ENCODE measurements around the gene WDFY4. TPM values are rescaled to one million over a fixed set of nuclear protein-coding genes. Genes with fewer than 3 reads are reported as not detected.

WDFY4 gene
- total and polyA plus RNA-seq, 4 donors, result 0.57 to 7.1 (median 2.0) TPM

- H3K4me3 ChIP-seq (ENCODE audit: low read depth in 1 of 3, low read length in 3 of 3), result no peak overlapping the region
- WGBS, result 89% methylated on average over 5 of the region's 5 CpGs
Observed at GRCh38 chr10:48940372-48940771, 255.7 kb downstream of the WDFY4 start.

GRCh38 chr10:48940958-48941357 lies 256.3 kb downstream of the WDFY4 start:
- H3K27me3 ChIP-seq (ENCODE audit: control insufficient read depth in 4 of 4, insufficient read depth in 4 of 4, low read length in 3 of 4), result no peaks in the 10 kb centered on the region
- no peak for TF ChIP-seq ZBTB33 (IDR thresholded peaks at IDR 0.05)
- TF ChIP-seq REST (IDR thresholded peaks at IDR 0.05), result no peak
- no peak for TF ChIP-seq FOXA2 (IDR thresholded peaks at IDR 0.05)
- TF ChIP-seq FOXA1 (IDR thresholded peaks at IDR 0.05), result no peak
- TF ChIP-seq YY1 (IDR thresholded peaks at IDR 0.05), result no peak

More at GRCh38 chr10:48940372-48940771, 255.7 kb downstream of the WDFY4 start:
- DNase-seq (ENCODE audit: low spot score), result peak; percentile 13
- Histone ChIP-seq H3K27me3 (ENCODE audit: control insufficient read depth in 4 of 4, insufficient read depth in 4 of 4, low read length in 3 of 4) (no peaks in the 10 kb centered on the region), H3K4me1 (ENCODE audit: control insufficient read depth in 4 of 4, insufficient read depth in 4 of 4, low read length in 3 of 4) (no peaks in the 10 kb centered on the region), H3K9ac (ENCODE audit: low read depth in 1 of 2, low read length in 2 of 2) (no peak overlapping the region), H3K36me3 (ENCODE audit: control insufficient read depth in 4 of 4, insufficient read depth in 3 of 4, low read depth in 1 of 4, low read length in 3 of 4) (no peaks in the 10 kb centered on the region), H3K27ac (ENCODE audit: low read depth in 1 of 2, low read length in 2 of 2) (no peak overlapping the region), H3K9me3 (ENCODE audit: control insufficient read depth in 4 of 4, low read length in 3 of 4) (no peaks in the 10 kb centered on the region)
- TF ChIP-seq YY1 (IDR thresholded peaks at IDR 0.05) (no peak), REST (IDR thresholded peaks at IDR 0.05) (no peak), ATF3 (IDR thresholded peaks at IDR 0.05) (no peak), FOXA2 (IDR thresholded peaks at IDR 0.05) (no peak), RXRA (IDR thresholded peaks at IDR 0.05) (no peak), HNF4G (IDR thresholded peaks at IDR 0.05) (no peak), HNF4A (conservative IDR thresholded peaks at IDR 0.05) (no peak), EGR1 (IDR thresholded peaks at IDR 0.05; ENCODE audit: low read depth in 2 of 2) (no peak), MAX (IDR thresholded peaks at IDR 0.05) (no peak), FOXA1 (IDR thresholded peaks at IDR 0.05) (no peak), CTCF (IDR thresholded peaks at IDR 0.05; ENCODE audit: low read depth, low read length, missing input control) (no peak), SP1 (IDR thresholded peaks at IDR 0.05) (no peak), NR2F2 (IDR thresholded peaks at IDR 0.05) (no peak)

More at GRCh38 chr10:48940958-48941357, 256.3 kb downstream of the WDFY4 start:
- Histone ChIP-seq H3K4me1 (ENCODE audit: control insufficient read depth in 4 of 4, insufficient read depth in 4 of 4, low read length in 3 of 4) (no peaks in the 10 kb centered on the region), H3K9ac (ENCODE audit: low read depth in 1 of 2, low read length in 2 of 2) (no peak overlapping the region), H3K4me3 (ENCODE audit: low read depth in 1 of 3, low read length in 3 of 3) (no peak overlapping the region), H3K9me3 (ENCODE audit: control insufficient read depth in 4 of 4, low read length in 3 of 4) (no peaks in the 10 kb centered on the region), H3K36me3 (ENCODE audit: control insufficient read depth in 4 of 4, insufficient read depth in 3 of 4, low read depth in 1 of 4, low read length in 3 of 4) (no peaks in the 10 kb centered on the region), H3K27ac (ENCODE audit: low read depth in 1 of 2, low read length in 2 of 2) (no peak overlapping the region)
- DNase-seq (ENCODE audit: low spot score), result no peak
- 81% methylated on average over 7 of the region's 7 CpGs for WGBS

Measured in liver (tissue), 9 donors.